ENCODE measurements around the gene CLEC16A. TPM values are rescaled to one million over a fixed set of nuclear protein-coding genes. Genes with fewer than 3 reads are reported as not detected.

The CLEC16A gene
- total and polyA plus RNA-seq, 2 experiments from 2014 or later = 9.9 to 24.1 TPM

GRCh38 chr16:10938321-10938720 lies 6.0 kb upstream of the CLEC16A start (continued):
- TF ChIP-seq, protein P1, sequence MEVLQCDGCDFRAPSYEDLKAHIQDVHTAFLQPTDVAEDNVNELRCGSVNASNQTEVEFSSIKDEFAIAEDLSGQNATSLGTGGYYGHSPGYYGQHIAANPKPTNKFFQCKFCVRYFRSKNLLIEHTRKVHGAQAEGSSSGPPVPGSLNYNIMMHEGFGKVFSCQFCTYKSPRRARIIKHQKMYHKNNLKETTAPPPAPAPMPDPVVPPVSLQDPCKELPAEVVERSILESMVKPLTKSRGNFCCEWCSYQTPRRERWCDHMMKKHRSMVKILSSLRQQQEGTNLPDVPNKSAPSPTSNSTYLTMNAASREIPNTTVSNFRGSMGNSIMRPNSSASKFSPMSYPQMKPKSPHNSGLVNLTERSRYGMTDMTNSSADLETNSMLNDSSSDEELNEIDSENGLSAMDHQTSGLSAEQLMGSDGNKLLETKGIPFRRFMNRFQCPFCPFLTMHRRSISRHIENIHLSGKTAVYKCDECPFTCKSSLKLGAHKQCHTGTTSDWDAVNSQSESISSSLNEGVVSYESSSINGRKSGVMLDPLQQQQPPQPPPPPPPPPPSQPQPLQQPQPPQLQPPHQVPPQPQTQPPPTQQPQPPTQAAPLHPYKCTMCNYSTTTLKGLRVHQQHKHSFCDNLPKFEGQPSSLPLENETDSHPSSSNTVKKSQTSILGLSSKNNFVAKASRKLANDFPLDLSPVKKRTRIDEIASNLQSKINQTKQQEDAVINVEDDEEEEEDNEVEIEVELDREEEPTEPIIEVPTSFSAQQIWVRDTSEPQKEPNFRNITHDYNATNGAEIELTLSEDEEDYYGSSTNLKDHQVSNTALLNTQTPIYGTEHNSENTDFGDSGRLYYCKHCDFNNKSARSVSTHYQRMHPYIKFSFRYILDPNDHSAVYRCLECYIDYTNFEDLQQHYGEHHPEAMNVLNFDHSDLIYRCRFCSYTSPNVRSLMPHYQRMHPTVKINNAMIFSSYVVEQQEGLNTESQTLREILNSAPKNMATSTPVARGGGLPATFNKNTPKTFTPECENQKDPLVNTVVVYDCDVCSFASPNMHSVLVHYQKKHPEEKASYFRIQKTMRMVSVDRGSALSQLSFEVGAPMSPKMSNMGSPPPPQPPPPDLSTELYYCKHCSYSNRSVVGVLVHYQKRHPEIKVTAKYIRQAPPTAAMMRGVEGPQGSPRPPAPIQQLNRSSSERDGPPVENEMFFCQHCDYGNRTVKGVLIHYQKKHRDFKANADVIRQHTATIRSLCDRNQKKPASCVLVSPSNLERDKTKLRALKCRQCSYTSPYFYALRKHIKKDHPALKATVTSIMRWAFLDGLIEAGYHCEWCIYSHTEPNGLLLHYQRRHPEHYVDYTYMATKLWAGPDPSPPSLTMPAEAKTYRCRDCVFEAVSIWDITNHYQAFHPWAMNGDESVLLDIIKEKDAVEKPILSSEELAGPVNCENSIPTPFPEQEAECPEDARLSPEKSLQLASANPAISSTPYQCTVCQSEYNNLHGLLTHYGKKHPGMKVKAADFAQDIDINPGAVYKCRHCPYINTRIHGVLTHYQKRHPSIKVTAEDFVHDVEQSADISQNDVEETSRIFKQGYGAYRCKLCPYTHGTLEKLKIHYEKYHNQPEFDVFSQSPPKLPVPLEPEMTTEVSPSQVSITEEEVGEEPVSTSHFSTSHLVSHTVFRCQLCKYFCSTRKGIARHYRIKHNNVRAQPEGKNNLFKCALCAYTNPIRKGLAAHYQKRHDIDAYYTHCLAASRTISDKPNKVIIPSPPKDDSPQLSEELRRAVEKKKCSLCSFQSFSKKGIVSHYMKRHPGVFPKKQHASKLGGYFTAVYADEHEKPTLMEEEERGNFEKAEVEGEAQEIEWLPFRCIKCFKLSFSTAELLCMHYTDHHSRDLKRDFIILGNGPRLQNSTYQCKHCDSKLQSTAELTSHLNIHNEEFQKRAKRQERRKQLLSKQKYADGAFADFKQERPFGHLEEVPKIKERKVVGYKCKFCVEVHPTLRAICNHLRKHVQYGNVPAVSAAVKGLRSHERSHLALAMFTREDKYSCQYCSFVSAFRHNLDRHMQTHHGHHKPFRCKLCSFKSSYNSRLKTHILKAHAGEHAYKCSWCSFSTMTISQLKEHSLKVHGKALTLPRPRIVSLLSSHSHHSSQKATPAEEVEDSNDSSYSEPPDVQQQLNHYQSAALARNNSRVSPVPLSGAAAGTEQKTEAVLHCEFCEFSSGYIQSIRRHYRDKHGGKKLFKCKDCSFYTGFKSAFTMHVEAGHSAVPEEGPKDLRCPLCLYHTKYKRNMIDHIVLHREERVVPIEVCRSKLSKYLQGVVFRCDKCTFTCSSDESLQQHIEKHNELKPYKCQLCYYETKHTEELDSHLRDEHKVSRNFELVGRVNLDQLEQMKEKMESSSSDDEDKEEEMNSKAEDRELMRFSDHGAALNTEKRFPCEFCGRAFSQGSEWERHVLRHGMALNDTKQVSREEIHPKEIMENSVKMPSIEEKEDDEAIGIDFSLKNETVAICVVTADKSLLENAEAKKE (CRISPR knock-in tag; IDR thresholded peaks at IDR 0.05) = no peak
- TF ChIP-seq STAT1 (IDR thresholded peaks at IDR 0.05; ENCODE audit: unreplicated experiment) (no peak), NANOG (IDR thresholded peaks at IDR 0.05; ENCODE audit: borderline replicate concordance) (no peak), ZNF331 (CRISPR knock-in tag; IDR thresholded peaks at IDR 0.05; ENCODE audit: low read depth) (no peak)

- Mint-ChIP-seq H3K4me1 (peaks cover 28% of the 10 kb centered on the region), H3K27me3 (ENCODE audit: insufficient read depth, low read depth, poor library complexity) (peaks cover 6% of the 10 kb centered on the region), H3K4me3 (no peak overlapping the region; the same call in 2 of the 3 replicates), H3K36me3 (ENCODE audit: low read depth) (no peaks in the 10 kb centered on the region; the same call in 2 of the 3 replicates), H3K27ac (no peak overlapping the region), H3K9me3 (no peaks in the 10 kb centered on the region)
- Histone ChIP-seq H3K4me1 (ENCODE audit: insufficient read depth) (peaks cover 16% of the 10 kb centered on the region; the same call in 1 of the 2 replicates), H3K36me3 (ENCODE audit: insufficient read depth) (no peaks in the 10 kb centered on the region; the same call in 1 of the 2 replicates), H3K4me2 (no peak overlapping the region; the same call in 1 of the 2 replicates), H3F3A (replicated peaks; ENCODE audit: low read depth) (no peaks in the 10 kb centered on the region), H3K27me3 (ENCODE audit: insufficient read depth) (0 out of 2 replicates have a peak, but pooled peaks cover 5% of the 10 kb centered on the region), H3K9me2 (ENCODE audit: insufficient read depth) (no peaks in the 10 kb centered on the region), H3K79me2 (replicated peaks; ENCODE audit: insufficient read depth) (peaks cover 44% of the 10 kb centered on the region), H3K27ac (ENCODE audit: low read depth) (no peak overlapping the region), H4K20me1 (replicated peaks; ENCODE audit: insufficient read depth) (peaks cover 50% of the 10 kb centered on the region), H2AFZ (no peak overlapping the region), H3K4me3 (no peak overlapping the region)
- ATAC-seq (no peak), DNase-seq (ENCODE audit: low spot score) (no peak)
- TF ChIP-seq CREB1 (CRISPR knock-in tag; IDR thresholded peaks at IDR 0.05; ENCODE audit: low read depth) (no peak), STAT1 (IDR thresholded peaks at IDR 0.05; ENCODE audit: unreplicated experiment) (no peak), POLR2AphosphoS5 (IDR thresholded peaks at IDR 0.05; ENCODE audit: low read depth) (no peak), EZH2phosphoT487 (IDR thresholded peaks at IDR 0.05; ENCODE audit: unreplicated experiment) (no peak), REST (IDR thresholded peaks at IDR 0.05; ENCODE audit: unreplicated experiment) (no peak), EZH2 (IDR thresholded peaks at IDR 0.05; ENCODE audit: low read depth, unreplicated experiment) (no peak), JUNB (IDR thresholded peaks at IDR 0.05; ENCODE audit: unreplicated experiment) (no peak)
Observed at GRCh38 chr16:10938796-10939648, 5.3 kb upstream of the CLEC16A start.

Data from GM23338 (cell line).